Gastroesophageal sphincter (tissue), 3 donors: ENCODE data around the gene IFI30.

ENCODE experiments used
- CTCF ChIP-seq, 4 experiments: fragments of 200-600 bp in 2 of 4; fragments of 450-650 bp in 2 of 4; sonication (generic) in 1 of 4; IDR thresholded peaks; one replicate each; pipeline ENCODE4 v1.5.1; 2017 to 2019; ENCODE audit warnings: antibody characterized with exemption in 4 of 4, mild to moderate bottlenecking in 2 of 4, moderate library complexity in 2 of 4
- POLR2A ChIP-seq, 2 donors: fragments of 450-650 bp; IDR thresholded peaks; one replicate each; pipeline ENCODE4 v1.6.1; 2017; ENCODE audit warnings: antibody characterized with exemption in 2 of 2, mild to moderate bottlenecking in 2 of 2, moderate library complexity in 1 of 2
- POLR2AphosphoS5 ChIP-seq: sonication (generic); formaldehyde crosslinking; IDR thresholded peaks from one replicate; pipeline ENCODE4 v1.6.1; 2017; ENCODE audit warnings: antibody characterized with exemption

- TF ChIP-seq CTCF (IDR thresholded peaks at IDR 0.05), result no peak
- TF ChIP-seq POLR2A (IDR thresholded peaks at IDR 0.05), result no peak
- no peak for TF ChIP-seq POLR2AphosphoS5
Observed at GRCh38 chr19:18176367-18177310, 3.0 kb downstream of the IFI30 start.
